Lower lobe of right lung (tissue), 2 donors: Measurements from ENCODE around the gene C15orf39. TPM values are rescaled to one million over a fixed set of nuclear protein-coding genes. Genes with fewer than 3 reads are reported as not detected.

ENCODE experiments used
- ATAC-seq, 2 donors: fragments of 200-7000 bp; cut with Tn5 transposase; one replicate each; pipeline ENCODE4 v1.9.1; 2020 to 2022; ENCODE audit warnings: mild to moderate bottlenecking in 2 of 2, moderate library complexity in 2 of 2
- DNase-seq: peaks from one replicate; pipeline ENCODE4 v3.0.0-alpha.2; 2020
- H3K27ac ChIP-seq: fragments of 200-600 bp; one replicate; pipeline ENCODE4 v1.8.0; 2022
- H3K27me3 ChIP-seq: fragments of 200-600 bp; one replicate; pipeline ENCODE4 v1.8.0; 2022; ENCODE audit warnings: low read depth
- H3K36me3 ChIP-seq: fragments of 200-600 bp; one replicate; pipeline ENCODE4 v1.8.0; 2022; ENCODE audit warnings: mild to moderate bottlenecking
- H3K4me1 ChIP-seq: fragments of 200-600 bp; one replicate; pipeline ENCODE4 v1.8.0; 2022
- H3K4me3 ChIP-seq: fragments of 200-600 bp; one replicate; pipeline ENCODE4 v1.8.0; 2022; ENCODE audit warnings: mild to moderate bottlenecking
- H3K9me3 ChIP-seq: fragments of 200-600 bp; one replicate; pipeline ENCODE4 v1.8.0; 2022
- CTCF ChIP-seq: fragments of 200-600 bp; IDR thresholded peaks from one replicate; pipeline ENCODE4 v1.8.0; 2022; ENCODE audit warnings: antibody characterized with exemption, mild to moderate bottlenecking
- intact Hi-C: fragments of 100-400 bp; cut with DNase I; formaldehyde crosslinking; loops from one replicate; pipeline ENCODE4 v1.11.0; 2022
- total RNA-seq: library from RNA; stranded (reverse); fragmentation: NEBNext Ultra II Directional; extraction: Animal tissue kit (Norgen Biotek cat#: 25700); gene quantifications from one replicate; pipeline ENCODE4 v1.2.1, GENCODE V29; 2021
- donor health status: DM: no; HTN: yes; CAD: no; lungs with severe emphysema.

Gene C15orf39
- total RNA-seq, 1 donor from 2014 or later, result 36.3 TPM

GRCh38 chr15:75228787-75229186, 27.1 kb downstream of the C15orf39 start:
- ATAC-seq, result no peak
- TF ChIP-seq CTCF, result no peak
- Histone ChIP-seq H3K4me3 (no peak overlapping the region), H3K9me3 (no peaks in the 10 kb centered on the region), H3K27me3 (peaks cover 8% of the 10 kb centered on the region), H3K27ac (no peak overlapping the region), H3K36me3 (no peaks in the 10 kb centered on the region), H3K4me1 (no peaks in the 10 kb centered on the region)
- no peak for DNase-seq
- intact Hi-C loops, result no loop called here

GRCh38 chr15:75229191-75230015, 27.7 kb downstream of the C15orf39 start:
- H3K36me3 ChIP-seq, result no peaks in the 10 kb centered on the region
- intact Hi-C loops, result no loop called here
- ATAC-seq (no peak), DNase-seq (no peak)
- H3K9me3 ChIP-seq, result no peaks in the 10 kb centered on the region
- TF ChIP-seq CTCF, result no peak
- H3K27ac ChIP-seq, result no peak overlapping the region
- no peaks in the 10 kb centered on the region for H3K4me1 ChIP-seq
- H3K27me3 ChIP-seq, result peaks cover 10% of the 10 kb centered on the region
- H3K4me3 ChIP-seq, result no peak overlapping the region

GRCh38 chr15:75230016-75230343, 28.3 kb downstream of the C15orf39 start:
- Histone ChIP-seq H3K4me1 (no peaks in the 10 kb centered on the region), H3K27ac (no peak overlapping the region), H3K27me3 (peaks cover 10% of the 10 kb centered on the region), H3K36me3 (no peaks in the 10 kb centered on the region), H3K9me3 (no peaks in the 10 kb centered on the region), H3K4me3 (no peak overlapping the region)
- ATAC-seq, result no peak
- DNase-seq, result no peak
- intact Hi-C loops, result no loop called here
- TF ChIP-seq CTCF, result no peak

- Histone ChIP-seq H3K36me3 (no peaks in the 10 kb centered on the region), H3K4me1 (no peaks in the 10 kb centered on the region), H3K4me3 (no peak overlapping the region), H3K27me3 (peaks cover 15% of the 10 kb centered on the region), H3K9me3 (no peaks in the 10 kb centered on the region), H3K27ac (no peak overlapping the region)
- DNase-seq (no peak), ATAC-seq (no peak)
- TF ChIP-seq CTCF, result no peak
- intact Hi-C loops, result no loop called here
Measured at GRCh38 chr15:75230551-75231371, 29.1 kb downstream of the C15orf39 start.

GRCh38 chr15:75231836-75232235, 30.2 kb downstream of the C15orf39 start:
- Histone ChIP-seq H3K36me3 (no peaks in the 10 kb centered on the region), H3K9me3 (no peaks in the 10 kb centered on the region), H3K4me3 (no peak overlapping the region), H3K27ac (no peak overlapping the region), H3K4me1 (no peaks in the 10 kb centered on the region), H3K27me3 (peaks cover 17% of the 10 kb centered on the region)
- no peak for ATAC-seq
- DNase-seq, result no peak
- TF ChIP-seq CTCF, result no peak
- intact Hi-C loops, result no loop called here
